ENCODE results near the gene KLHDC8A.

GRCh38 chr1:205296154-205296553, 60.6 kb downstream of the KLHDC8A start:
- TF ChIP-seq CTCF (conservative IDR thresholded peaks at IDR 0.05; ENCODE audit: low read depth, low read length) (no peak), RAD21 (IDR thresholded peaks at IDR 0.05; ENCODE audit: low read length) (no peak)

Measured in IMR-90 (cell line).